Melanocyte of skin (primary cell): ENCODE data around the gene TDRD7. TPM values are rescaled to one million over a fixed set of nuclear protein-coding genes. Genes with fewer than 3 reads are reported as not detected.

ENCODE experiments used
- small RNA-seq, 2 donors: library from RNA; depleted of rRNA; stranded (forward); fragments of <200 nt; gene quantifications; one replicate each; pipeline ENCODE3, GENCODE V24; 2012
- total RNA-seq, 2 donors: library from RNA; depleted of rRNA; stranded (reverse); fragments of >200 nt; gene quantifications; 2 replicates each; pipeline ENCODE4 v1.2.3, GENCODE V29; 2012

TDRD7 gene, protein sequence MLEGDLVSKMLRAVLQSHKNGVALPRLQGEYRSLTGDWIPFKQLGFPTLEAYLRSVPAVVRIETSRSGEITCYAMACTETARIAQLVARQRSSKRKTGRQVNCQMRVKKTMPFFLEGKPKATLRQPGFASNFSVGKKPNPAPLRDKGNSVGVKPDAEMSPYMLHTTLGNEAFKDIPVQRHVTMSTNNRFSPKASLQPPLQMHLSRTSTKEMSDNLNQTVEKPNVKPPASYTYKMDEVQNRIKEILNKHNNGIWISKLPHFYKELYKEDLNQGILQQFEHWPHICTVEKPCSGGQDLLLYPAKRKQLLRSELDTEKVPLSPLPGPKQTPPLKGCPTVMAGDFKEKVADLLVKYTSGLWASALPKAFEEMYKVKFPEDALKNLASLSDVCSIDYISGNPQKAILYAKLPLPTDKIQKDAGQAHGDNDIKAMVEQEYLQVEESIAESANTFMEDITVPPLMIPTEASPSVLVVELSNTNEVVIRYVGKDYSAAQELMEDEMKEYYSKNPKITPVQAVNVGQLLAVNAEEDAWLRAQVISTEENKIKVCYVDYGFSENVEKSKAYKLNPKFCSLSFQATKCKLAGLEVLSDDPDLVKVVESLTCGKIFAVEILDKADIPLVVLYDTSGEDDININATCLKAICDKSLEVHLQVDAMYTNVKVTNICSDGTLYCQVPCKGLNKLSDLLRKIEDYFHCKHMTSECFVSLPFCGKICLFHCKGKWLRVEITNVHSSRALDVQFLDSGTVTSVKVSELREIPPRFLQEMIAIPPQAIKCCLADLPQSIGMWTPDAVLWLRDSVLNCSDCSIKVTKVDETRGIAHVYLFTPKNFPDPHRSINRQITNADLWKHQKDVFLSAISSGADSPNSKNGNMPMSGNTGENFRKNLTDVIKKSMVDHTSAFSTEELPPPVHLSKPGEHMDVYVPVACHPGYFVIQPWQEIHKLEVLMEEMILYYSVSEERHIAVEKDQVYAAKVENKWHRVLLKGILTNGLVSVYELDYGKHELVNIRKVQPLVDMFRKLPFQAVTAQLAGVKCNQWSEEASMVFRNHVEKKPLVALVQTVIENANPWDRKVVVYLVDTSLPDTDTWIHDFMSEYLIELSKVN
- 100 to 1,000 TPM in 1 of 2 donors, 10 to 100 TPM in 1; 75.4 to 104 TPM for total RNA-seq

DNA sequence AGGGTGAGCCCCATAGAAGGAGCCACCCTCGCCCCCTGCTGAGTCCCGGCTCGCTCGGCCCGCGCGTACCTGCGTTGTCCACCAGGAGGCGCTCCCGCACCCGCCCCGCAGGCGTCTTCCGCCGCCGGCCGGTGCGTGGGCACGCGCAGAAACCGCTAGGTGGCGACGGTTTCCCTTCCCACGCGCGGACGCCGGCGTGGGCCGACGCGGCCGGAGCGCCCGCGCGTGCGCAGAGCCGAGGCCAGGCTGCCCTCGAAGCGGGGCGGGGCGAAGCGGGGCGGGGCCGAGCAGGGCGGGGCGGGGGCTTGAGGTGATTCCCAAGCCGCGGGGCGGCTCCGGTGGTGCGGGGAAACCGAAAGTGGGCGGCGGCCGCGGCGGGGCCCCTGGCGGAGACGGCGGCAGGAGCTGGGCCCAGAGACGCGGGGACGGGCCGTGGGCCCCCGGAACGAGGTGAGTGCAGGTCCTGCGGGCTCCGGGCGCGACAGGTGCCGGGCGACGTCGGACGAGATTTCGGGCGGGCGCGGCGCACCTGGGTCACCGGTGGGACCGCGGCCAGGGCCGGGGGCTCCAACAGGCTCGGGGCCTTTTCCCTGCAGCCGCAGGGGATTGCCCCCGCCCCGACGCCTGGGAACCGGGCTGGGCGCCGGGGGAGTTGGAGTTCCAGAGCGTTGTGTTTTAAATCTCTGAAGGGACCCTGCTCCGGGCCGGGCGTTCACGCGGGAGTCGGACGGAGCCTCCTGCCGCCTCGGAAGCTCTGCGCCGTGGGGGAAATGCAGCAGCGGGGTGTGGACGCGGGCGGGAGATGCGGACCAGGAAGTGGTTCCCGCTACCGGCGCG lies at the start of gene TDRD7:
Gene TDRD7, plus strand, starts transcription at position 308 of the 837 bp plus-strand sequence. CDS start 16,370 bp downstream, outside the sequence.

DNA sequence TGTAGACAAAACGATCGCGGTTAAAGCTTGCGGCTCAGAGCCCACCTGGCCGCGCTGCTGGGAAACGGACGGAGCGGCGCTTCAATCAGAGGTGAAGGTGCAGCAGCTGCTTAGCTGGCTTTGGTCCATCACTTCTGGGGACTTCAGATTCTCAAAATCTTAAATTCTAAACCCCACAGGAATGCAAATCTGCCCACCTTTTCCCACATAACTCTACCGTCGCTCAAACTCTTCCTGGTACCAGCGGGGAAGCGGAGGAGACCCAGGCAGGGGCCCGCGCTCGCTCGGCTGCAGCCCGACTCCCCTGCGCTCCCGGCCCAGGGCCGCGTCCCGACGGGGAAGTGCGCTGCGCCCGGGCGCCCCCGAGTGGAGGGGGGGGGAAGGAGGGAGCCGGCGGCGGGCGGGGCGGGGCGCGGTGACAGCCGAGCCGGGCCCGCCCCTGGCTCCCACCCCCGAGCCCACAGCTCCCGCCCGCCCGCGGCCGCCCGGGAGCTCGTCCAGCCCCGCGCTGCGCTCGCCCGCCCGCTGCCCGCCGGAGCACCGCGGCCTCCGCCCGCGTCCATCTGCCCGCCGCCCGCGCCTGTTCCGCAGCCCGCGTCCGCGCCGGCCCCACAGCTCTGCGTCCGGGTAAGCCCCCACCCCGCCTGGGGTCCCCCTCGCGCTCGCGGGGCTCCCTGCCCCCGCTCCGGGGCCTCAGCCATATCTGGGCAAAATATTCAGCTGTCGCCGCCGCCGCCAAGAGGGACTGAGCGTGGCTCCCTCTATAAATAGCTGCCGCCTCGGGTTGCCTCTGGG lies 89.5 kb downstream of the TDRD7 start, which contains the start of gene TMOD1:
Gene TMOD1, plus strand, starts transcription at position 490 of the 795 bp plus-strand sequence. CDS start 22,523 bp downstream, outside the sequence.

Small RNA genes within 50 kb of the gene (small RNA-seq; reads per million reads assigned to genes)
- gene MIR1302-8, result 0 reads per million in 2 donors

Other genes with a start within 250 kb of the TDRD7 start
- 1 to 10 TPM; 2.1 to 3.7 TPM for gene CCDC180, start 104.4 kb upstream of the TDRD7 start, total RNA-seq
- 1 to 10 TPM; 1.3 to 3.1 TPM for gene TMOD1, start 89.6 kb downstream of the TDRD7 start, total RNA-seq
- 10 to 100 TPM; 12.3 to 13.8 TPM for gene TSTD2, start 221.3 kb downstream of the TDRD7 start, total RNA-seq
- gene NCBP1, start 221.7 kb downstream of the TDRD7 start, total RNA-seq, result 10 to 100 TPM; 26.8 to 47.6 TPM